GM19452 (cell line): ENCODE measurements around the gene SPACA6.

Experiments used
- ATAC-seq: cut with Tn5 transposase; IDR thresholded peaks from one replicate; pipeline ENCODE4 v1.9.1; 2021; ENCODE audit not compliant: unreplicated experiment

The SPACA6 gene

DNA sequence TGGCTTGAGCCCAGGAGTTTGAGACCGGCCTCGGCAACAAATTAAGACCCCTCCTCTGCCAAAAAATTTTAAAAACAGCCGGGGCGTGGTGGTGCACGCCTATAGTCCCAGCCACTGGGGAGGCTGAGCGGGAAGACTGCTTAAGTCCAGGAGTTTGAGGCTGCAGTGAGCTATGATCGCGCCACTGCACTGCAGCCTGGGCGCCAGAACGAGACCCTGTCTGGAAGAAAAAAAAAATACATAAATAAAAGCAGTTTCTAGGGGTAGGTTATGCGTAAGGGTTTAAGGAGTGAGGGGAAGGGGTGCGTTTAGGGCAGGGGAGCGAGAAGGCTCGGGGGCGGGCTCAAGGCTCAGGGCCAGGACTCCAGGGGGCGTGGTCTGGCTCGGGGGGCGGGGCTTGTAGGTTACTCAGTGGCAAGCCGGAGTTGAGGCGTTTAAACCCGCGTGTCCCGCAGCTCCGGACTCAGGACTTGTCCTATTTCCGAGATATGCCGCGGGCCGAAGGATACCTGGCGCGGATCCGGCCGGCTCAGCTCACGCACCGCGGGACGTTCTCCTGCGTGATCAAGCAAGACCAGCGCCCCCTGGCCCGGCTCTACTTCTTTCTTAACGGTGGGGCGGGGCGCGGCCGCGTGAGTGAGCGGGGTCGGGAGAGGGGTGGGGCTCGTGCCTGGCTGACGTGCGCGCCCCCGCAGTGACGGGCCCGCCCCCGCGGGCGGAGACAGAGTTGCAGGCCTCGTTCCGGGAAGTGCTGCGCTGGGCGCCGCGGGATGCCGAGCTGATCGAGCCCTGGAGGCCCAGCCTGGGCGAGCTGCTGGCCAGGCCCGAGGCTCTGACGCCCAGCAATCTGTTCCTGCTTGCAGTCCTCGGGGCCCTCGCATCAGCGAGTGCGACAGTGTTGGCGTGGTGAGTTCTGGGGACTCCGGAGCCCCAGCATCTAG is 10.7 kb downstream of the SPACA6 start:
- ATAC-seq: peak; percentile 95

DNA sequence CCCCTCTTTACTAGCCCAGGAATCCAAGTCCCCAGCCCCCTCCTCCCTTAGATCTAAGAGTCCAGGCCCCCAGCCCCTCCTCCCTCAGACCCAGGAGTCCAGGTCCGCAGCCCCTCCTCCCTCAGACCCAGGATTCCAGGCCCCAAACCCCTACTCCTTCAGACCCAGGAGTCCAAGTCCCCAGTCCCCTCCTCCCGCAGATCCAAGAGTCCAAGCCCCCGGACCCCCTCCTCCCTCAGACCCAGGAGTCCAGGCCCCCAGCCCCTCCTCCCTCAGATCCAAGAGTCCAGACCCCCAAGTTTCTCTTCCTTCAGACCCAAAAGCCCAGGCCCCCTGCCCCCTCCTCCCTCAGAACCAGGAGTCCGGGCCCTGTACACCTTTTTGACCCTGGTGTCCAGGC is 11.5 kb downstream of the SPACA6 start:
- ATAC-seq: no peak

DNA sequence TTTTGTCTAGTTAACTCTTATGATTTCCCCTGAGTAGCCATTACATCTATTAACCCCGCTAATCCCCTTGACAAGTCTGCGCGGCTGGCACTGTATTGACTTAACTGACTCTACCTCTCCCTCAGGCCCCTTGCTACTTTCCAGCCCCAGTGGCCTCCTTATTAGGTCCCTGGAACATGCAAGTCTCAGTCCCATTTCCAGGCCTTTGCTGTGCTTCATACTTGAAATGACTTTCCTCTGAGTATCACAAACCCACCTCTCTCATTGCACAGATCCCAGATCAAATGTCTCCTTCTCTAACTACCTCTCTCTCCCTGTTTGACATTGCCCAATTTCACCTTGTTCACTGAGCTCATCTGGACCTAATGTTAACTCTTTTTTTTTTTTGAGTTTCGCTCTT is 13.2 kb downstream of the SPACA6 start:
- no peak for ATAC-seq

DNA sequence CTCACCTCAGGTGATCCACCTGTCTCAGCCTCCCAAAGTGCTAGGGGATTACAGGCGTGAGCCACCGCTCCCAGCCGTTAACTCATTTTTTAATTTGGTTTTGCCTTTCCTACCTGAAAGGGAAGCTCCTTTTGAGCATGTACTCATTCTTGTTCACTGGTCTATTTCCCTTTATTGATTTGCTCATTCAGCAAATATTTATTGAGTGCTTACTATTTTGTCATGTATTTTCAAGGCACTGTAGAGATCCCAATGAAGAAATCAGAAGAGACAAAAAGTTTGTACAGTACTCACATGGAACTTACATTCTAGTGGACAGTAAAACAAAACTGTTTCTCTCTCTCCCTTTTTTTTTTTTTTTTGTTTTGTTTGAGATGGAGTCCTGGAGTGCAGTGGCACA is 13.8 kb downstream of the SPACA6 start:
- ATAC-seq: no peak

DNA sequence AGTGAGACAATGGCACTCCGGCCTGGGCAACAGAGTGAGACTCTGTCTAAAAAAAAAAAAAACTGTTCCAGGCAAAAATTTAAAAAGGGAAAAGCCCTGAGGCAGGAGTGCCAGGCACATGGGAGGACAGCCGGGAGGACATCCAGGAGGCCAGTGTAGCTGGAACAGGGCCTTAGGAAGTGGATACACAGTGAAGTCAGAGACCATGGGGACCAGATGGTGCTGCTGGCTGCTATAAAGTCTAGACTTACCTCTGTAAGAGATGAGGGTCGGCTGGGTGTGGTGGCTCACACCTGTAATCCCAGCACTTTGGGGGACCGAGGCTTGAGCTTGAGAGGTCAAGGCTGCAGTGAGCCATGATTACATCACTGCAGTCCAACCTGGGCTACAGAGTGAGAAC is 15.7 kb downstream of the SPACA6 start:
- ATAC-seq: no peak

DNA sequence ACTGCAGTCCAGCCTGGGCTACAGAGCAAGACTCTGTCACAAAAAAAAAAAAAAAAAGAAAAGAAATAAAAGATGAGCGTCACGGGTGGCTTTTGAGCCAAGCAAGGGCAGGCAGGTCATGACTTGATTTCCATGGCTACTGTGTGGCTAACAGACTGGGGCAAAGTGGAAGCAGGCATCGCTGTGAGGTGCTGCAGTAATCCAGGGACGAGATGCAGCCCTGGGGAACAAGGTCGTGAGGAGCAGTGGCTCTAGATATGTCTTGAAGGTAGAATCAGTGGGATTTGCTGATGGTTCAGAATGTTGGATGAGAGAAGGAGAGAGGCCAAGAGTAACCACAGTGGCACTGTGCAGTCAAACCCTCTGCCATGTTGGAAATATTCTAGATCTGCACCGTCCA is 16.4 kb downstream of the SPACA6 start:
- ATAC-seq: no peak

DNA sequence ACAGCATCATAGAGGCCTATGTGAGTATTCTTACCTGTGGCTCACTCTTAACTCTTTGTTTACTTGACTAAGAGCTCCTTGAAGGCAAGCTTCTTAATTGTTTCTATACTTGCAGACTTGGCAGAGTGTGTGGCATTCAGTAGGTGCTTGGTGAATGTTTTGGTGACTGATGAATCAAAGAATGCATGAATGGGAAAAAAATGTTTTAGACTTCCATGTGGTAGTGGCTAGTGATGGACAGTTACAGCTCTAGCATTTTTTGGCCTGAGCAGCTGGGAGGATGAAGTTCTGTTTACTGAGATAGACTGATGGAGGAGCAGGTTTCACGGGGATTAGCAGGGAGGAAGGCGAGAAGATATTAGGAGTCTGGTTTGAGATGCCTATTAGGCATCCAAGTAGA is 17.0 kb downstream of the SPACA6 start:
- ATAC-seq: no peak

DNA sequence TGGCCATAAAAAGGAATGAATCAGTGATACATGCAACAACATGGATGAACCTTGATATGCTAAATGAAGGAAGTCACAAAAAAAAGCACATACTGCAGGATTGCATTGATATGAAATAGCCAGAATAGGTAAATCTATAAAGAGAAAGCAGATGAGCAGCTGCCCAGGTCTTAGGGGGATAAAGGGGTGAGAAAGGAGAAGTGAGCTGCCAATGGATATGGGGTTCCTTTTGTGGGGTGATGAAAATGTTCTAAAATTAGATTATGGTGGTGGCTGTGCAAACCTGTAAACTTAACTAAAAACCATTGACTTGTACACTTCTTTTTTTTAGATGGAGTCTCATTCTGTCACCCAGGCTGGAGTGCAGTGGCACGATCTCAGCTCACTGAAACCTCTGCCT is 18.6 kb downstream of the SPACA6 start:
- ATAC-seq: no peak

DNA sequence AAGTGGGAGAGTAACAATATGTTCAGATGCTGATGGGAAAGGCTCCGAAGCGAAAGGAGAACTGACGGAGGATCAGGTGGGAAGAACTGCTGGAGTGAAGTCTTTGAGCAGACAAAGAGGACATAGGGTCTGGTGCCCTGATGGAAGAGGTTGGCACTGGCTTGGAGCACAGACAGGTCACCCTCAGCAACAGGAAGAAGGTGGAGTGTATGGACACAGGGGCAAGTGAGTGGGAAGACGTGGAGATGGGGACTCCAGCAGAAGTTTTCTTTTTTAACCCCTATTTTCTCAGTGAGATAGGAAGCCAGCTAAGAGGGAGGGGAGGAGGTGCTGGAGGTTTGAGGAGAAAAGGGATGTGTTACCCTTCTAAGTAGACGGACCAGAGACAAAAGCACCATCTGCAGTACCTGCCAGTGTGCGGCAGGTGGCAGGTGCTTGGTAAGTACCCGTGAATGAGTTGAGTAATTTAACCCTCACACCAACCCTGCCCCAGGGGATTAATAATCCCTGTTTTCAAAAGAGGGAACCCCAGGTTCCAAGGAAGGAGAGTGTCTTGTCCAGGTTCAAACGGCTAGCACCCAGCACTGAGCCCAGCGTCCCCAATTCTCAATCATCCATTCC is 19.4 kb downstream of the SPACA6 start:
- no peak for ATAC-seq

DNA sequence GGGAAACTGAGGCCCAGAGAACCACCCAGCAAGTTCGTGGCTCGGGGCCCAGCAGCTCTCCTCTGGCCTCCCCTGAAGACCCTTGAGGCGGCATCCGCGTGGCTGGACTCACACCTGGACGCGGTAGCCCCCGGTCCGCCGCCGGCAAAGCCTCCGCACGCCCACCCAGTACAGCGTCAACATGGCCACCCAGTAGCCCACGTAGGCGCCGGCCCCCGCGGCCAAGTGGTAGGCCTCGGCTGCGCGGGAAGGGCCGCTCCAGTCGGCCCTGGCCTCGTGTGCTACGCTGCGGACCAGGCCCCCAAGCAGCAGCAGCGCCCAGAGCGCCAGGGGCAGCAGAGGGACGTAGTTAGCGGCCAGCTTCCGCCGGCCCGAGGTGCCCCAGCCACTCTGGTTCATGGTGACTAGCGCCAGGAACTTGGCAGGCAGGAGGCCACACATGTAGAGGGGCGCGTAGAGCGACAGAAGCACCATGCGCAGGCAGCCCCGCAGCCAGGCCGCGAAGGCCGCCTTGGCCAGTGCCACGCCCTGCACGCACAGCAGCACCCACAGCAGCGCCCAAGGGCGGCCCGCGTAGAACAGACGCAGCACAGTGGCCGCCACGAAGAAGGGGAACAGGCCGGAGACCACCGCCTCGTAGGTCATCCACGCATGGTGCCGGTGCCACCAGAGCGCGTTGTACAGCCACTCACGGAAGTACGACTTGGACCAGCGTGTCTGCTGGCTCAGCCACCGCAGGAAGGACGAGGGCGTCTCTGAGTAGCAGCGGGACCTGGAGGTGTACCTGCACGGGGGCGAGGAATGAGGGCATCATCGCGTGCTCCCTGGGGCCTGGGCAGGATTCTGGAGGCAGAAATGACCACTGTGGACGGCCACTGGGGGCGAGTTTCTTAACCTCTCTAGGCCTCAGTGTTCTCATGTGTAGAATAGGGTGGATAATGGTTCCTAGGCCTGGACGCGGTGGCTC is 20.5 kb downstream of the SPACA6 start:
- no peak for ATAC-seq

DNA sequence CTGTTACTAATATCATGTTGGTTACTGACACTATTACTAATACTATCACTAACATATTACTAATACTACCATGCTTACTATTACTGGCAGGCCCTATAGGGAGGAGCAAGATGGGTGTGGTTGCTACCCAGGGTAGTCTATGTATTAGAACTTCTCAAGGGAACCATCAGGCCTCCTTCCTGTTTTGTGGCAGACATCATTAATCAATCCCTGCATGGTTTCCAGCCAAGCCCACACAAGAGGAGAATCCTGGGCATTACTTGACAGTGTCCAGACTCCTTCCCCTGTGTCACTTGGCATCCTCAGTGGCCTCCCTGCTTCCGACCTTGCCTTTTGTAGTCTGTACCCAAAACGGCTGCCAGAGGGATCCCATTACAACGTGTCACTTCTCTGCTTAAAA is 21.7 kb downstream of the SPACA6 start:
- no peak for ATAC-seq

DNA sequence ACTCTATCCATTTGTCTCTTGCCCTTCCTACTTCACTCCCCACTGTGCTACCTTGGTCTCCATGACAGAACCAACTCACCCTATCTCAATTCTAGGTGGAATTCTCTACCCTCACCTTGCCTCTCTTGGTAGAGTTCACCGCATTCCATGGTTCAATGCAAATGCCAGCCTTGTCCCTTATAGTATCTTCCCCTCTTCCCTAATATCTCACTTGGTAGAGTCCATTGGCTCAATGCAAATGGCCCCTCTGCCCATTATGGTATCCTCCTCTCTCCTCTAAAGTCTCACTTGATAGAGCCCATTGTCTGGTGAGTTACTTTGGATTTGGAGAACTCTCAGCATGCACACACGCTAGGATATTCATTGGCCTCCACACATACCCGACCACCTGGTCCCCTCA is 22.7 kb downstream of the SPACA6 start:
- no peak for ATAC-seq

DNA sequence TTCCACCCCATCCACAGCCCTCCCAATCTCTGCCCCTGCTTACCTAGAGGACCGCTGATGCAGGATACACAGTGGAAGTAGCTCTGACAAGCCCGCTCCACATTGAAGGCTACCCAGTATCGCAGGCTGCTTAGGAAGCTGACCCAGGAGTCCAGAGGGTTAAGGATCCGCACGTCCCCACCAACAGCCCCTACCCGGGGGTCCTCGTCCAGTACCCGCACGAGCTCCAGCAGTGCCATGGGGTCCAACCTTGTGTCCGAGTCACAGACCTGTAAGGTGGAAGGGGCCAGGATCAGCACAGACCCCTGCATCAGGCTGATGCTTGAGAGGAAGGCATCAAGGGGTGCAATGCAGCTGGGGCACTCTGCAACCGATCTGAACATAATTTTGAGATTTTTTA is 23.8 kb downstream of the SPACA6 start:
- no peak for ATAC-seq

DNA sequence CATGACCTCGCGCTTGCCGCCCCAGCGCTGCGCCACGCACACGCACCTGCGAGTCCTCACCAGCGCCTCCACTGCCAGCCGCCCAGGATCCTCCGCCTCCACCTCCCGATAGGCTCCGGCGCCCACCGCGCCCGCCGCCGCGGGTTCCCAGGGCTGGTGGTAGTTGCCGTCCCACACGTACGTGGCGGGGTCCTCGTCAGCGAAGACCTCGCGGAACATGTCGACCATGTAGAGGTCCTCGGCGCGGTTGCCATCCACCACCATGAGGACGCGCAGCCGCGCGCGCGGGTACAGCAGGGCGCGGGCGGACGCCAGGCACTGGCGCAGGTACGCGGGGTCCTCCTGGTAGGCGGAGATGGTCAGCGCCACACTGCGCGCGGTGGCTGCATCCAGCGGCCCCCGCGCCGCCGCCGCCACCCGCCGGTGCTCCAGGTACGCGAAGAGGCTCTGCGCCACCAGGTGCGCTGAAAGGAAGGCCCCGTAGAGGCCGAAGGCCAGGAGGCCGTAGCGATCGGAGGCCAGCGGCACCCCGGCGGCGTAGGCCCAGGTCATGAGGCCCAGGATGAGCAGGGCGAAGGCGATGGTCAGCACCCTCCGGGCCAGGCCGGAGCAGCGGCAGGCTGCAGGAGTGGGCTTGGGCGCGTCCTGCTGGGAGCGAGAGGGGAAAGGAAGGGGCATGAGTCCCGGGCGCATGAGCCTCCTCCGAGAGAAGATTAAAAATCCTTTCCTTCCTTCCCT is 26.3 kb downstream of the SPACA6 start:
- ATAC-seq: no peak

DNA sequence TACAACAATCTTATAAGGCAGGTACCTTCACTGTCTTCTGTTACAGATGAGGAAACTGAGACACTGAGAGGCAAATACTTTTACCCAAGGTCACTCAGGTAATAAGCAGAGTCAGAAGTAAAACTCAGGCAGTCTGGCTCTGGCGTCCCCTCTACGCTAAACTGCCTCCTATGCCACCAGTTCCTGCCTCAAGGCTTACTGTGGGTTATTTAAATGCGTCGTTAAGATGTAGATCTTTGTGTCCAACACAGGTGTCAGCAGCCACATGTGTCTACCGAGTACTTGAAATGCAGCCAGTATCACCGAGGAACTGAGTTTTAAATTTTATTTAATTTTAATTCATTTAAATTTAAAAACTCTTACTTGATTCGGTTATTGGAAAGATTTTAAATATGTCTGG is 28.8 kb downstream of the SPACA6 start:
- no peak for ATAC-seq

DNA sequence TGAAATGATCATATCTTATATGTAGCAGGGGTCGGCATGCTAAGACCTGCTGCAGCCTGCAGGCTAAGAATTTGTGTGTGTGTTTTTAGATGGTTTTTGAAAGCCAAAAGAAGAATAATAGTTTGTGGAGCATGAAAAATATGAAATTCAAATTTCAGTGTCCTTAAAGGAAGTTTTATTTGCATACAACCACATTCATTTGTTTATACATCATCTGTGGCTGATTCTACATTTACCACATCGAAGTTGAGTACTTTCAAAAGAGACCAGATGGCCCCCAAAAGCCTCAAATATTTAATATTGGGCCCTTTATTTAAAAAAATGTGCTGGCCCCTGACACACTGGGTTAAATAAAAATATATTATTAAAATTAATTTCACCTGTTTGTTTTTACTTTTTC is 29.4 kb downstream of the SPACA6 start:
- ATAC-seq: no peak

DNA sequence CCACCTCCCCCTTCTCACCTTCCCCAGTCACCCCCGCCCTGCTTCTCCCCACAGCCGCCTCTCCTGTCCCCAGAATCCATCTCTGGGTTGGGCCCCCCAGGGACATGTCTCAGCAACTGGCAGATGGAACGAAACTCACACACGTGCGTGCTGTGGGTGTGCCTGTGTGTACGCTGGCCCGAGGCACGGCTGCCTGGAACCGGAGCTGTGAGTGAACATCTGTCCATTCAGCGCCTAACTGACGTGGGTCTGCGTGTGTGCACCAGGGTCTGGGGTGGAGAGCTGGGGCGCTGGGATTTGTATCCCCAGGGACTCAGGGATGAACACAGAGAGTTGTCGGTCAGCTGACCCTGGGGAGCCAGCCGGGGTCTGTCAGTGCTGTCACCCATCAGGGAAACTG is 31.4 kb downstream of the SPACA6 start:
- ATAC-seq: no peak

DNA sequence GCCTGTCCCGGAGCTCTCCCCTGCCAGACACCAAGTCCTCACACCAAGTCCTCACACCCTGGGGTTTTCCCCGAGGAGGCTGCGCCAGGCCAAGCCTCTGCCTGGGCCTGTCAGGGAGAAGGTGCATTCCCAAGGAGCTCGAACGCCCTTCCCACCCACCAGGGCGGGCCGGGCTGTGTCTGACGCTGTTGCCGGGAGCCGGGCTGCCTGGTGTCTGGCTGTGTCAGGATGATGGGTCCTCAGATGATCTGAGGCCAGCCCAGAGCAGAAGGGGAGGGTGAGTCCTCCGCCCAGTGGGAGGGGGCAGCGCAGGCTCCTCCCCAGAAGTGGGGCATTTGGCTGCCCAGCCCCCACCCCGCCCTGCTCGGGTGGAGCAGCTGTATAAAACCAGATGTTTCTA is 32.9 kb downstream of the SPACA6 start:
- ATAC-seq: no peak

DNA sequence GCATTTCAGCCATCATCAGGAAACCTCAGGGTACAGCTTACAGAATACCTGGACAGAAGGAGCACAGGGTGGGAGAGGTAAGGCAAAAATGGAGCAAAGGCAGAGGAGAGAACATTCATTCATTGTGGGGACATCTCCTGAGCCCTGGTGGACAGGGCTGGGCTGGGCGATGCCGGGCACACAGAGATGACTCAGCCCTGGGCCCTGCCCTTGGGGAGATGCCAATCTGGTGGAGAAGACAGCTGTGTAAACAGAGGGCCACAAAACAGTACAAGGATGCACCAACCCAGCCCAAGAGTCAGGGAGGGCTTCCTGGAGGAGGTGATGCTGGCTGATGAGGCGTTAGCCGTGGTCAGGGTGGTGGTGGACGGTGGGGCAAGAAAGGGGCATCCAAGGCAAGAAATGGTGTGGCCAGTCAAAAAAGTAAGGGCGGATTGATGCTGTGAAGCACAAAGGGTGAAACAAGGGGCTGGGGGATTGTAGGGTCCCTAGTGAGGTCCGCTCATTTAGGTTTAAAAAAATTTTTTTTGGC is 34.3 kb downstream of the SPACA6 start:
- ATAC-seq: no peak

DNA sequence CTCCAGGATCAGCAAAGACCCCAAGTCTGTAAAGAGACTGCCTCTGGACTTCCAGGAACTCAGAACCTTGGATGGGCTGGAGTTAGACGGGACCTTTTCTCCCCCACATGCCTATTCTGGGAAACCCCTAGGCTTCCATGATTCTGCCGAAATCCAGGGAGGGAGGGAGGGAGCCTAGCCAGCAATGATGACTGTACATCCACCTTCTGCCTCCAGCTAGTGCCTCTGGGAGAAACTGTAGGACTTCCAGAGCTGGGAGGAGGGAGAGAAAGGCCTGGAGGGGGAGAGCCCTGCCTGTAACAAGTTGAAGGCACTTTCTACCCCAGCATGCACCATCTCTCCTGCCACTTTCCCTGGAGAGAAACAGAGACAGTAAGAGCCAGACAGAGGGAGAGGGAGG is 36.7 kb downstream of the SPACA6 start:
- no peak for ATAC-seq
